Esophagus muscularis mucosa (tissue), 3 donors: Measurements from ENCODE around the gene GNG2.

Source experiments
- POLR2A ChIP-seq: fragments of 450-650 bp; IDR thresholded peaks from one replicate; pipeline ENCODE4 v1.6.1; 2017; ENCODE audit warnings: antibody characterized with exemption, moderate library complexity, mild to moderate bottlenecking, low read depth
- POLR2AphosphoS5 ChIP-seq, 2 donors: sonication (generic); formaldehyde crosslinking; IDR thresholded peaks; one replicate each; pipeline ENCODE4 v1.6.1; 2017; ENCODE audit warnings: antibody characterized with exemption in 2 of 2
- TF ChIP-seq, protein P1 (sequence below), 3 experiments: fragments of 200-600 bp in 2 of 3; fragments of 450-650 bp in 1 of 3; sonication (generic) in 2 of 3; IDR thresholded peaks; one replicate each; pipeline ENCODE4 v1.5.1; 2017 to 2019; ENCODE audit warnings: antibody characterized with exemption in 3 of 3, mild to moderate bottlenecking in 2 of 3, moderate library complexity in 1 of 3

GRCh38 chr14:52000019-52000582, 139.7 kb downstream of the GNG2 start:
- TF ChIP-seq POLR2A (no peak), POLR2AphosphoS5 (IDR thresholded peaks at IDR 0.05) (no peak)
- TF ChIP-seq, protein P1, sequence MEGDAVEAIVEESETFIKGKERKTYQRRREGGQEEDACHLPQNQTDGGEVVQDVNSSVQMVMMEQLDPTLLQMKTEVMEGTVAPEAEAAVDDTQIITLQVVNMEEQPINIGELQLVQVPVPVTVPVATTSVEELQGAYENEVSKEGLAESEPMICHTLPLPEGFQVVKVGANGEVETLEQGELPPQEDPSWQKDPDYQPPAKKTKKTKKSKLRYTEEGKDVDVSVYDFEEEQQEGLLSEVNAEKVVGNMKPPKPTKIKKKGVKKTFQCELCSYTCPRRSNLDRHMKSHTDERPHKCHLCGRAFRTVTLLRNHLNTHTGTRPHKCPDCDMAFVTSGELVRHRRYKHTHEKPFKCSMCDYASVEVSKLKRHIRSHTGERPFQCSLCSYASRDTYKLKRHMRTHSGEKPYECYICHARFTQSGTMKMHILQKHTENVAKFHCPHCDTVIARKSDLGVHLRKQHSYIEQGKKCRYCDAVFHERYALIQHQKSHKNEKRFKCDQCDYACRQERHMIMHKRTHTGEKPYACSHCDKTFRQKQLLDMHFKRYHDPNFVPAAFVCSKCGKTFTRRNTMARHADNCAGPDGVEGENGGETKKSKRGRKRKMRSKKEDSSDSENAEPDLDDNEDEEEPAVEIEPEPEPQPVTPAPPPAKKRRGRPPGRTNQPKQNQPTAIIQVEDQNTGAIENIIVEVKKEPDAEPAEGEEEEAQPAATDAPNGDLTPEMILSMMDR (IDR thresholded peaks at IDR 0.05): no peak
